NT2/D1 (cell line): ENCODE data around the gene TSPAN2.

Source experiments
- YY1 ChIP-seq: IDR thresholded peaks from 2 replicates; pipeline ENCODE4 v1.6.1; 2011; ENCODE audit not compliant: insufficient read length, insufficient read depth
- ZNF274 ChIP-seq: IDR thresholded peaks from 2 replicates; pipeline ENCODE4 v1.6.1; 2011; ENCODE audit warnings: mild to moderate bottlenecking, low read depth, low read length

GRCh38 chr1:115112496-115113375, 23.4 kb upstream of the TSPAN2 start:
- TF ChIP-seq ZNF274 (no peak), YY1 (no peak)
